Subcutaneous abdominal adipose tissue (tissue), 5 donors: ENCODE measurements around the gene MEF2B.
"Not testable (repeated sequence)": the region's sequence is repeated elsewhere in the genome, so short reads cannot be mapped to it uniquely, and the experiment has no call there.

Experiments used
- H3K27ac ChIP-seq: one replicate; pipeline ENCODE4 v1.7.0; 2013; ENCODE audit warnings: low read depth, mild to moderate bottlenecking, inconsistent platforms, low read length, moderate library complexity
- H3K27me3 ChIP-seq, 5 donors: one replicate each; pipeline ENCODE4 v1.7.0; 2013; ENCODE audit warnings: low read length in 5 of 5, inconsistent platforms in 1 of 5; ENCODE audit not compliant: control insufficient read depth in 5 of 5, insufficient read depth in 4 of 5
- H3K36me3 ChIP-seq, 5 donors: one replicate each; pipeline ENCODE4 v1.7.0; 2013; ENCODE audit warnings: low read length in 5 of 5; ENCODE audit not compliant: control insufficient read depth in 5 of 5, insufficient read depth in 5 of 5
- H3K4me1 ChIP-seq, 5 donors: one replicate each; pipeline ENCODE4 v1.7.0; 2013; ENCODE audit warnings: low read length in 5 of 5, mild to moderate bottlenecking in 3 of 5, moderate library complexity in 1 of 5; ENCODE audit not compliant: control insufficient read depth in 5 of 5, insufficient read depth in 5 of 5
- H3K4me3 ChIP-seq, 5 donors: one replicate each; pipeline ENCODE4 v1.7.0; 2013; ENCODE audit warnings: low read length in 5 of 5, low read depth in 1 of 5
- H3K9ac ChIP-seq, 5 donors: one replicate each; pipeline ENCODE4 v1.7.0; 2013; ENCODE audit warnings: low read length in 5 of 5, mild to moderate bottlenecking in 4 of 5, moderate library complexity in 3 of 5
- H3K9me3 ChIP-seq, 5 donors: one replicate each; pipeline ENCODE4 v1.7.0; 2013; ENCODE audit warnings: low read length in 5 of 5; ENCODE audit not compliant: control insufficient read depth in 5 of 5
- donor health status: healthy.
- donor health status: healthy.
- donor health status: healthy.
- donor health status: healthy.
- donor health status: healthy.

MEF2B gene

GRCh38 chr19:19105365-19106055, 64.6 kb downstream of the MEF2B start:
- H3K9me3 ChIP-seq, result no peaks in the 10 kb centered on the region
- H3K4me3 ChIP-seq, result peak overlapping the region; percentile 50 to 70 (median 59)
- peak overlapping the region in 1 of 5 donors; percentile 16 for H3K9ac ChIP-seq
- peaks cover 0 to 20% (median 11%) of the 10 kb centered on the region in 5 donors for H3K4me1 ChIP-seq
- no peak overlapping the region for H3K27ac ChIP-seq
- H3K27me3 ChIP-seq, result no peaks in the 10 kb centered on the region
- peaks cover 0 to 22% (median 14%) of the 10 kb centered on the region in 5 donors for H3K36me3 ChIP-seq

GRCh38 chr19:19103167-19103566, 66.9 kb downstream of the MEF2B start:
- H3K9me3 ChIP-seq, result no peaks in the 10 kb centered on the region
- peaks cover 0 to 24% (median 19%) of the 10 kb centered on the region in 5 donors for H3K4me1 ChIP-seq
- H3K4me3 ChIP-seq, result no peak overlapping the region
- peaks cover 0 to 23% (median 18%) of the 10 kb centered on the region in 5 donors for H3K36me3 ChIP-seq
- H3K27me3 ChIP-seq, result no peaks in the 10 kb centered on the region
- no peak overlapping the region for H3K9ac ChIP-seq
- H3K27ac ChIP-seq, result no peak overlapping the region

GRCh38 chr19:19102566-19102965, 67.5 kb downstream of the MEF2B start:
- H3K27ac ChIP-seq, H3K4me3 ChIP-seq, H3K9me3 ChIP-seq, H3K9ac ChIP-seq, H3K27me3 ChIP-seq: not testable (repeated sequence)
- Histone ChIP-seq H3K4me1 (peaks cover 0 to 24% (median 19%) of the 10 kb centered on the region in 5 donors), H3K36me3 (peaks cover 0 to 23% (median 19%) of the 10 kb centered on the region in 5 donors)

GRCh38 chr19:19101540-19101939, 68.5 kb downstream of the MEF2B start:
- H3K27ac ChIP-seq, result no peak overlapping the region
- H3K9me3 ChIP-seq, result no peaks in the 10 kb centered on the region
- H3K4me3 ChIP-seq, result no peak overlapping the region
- H3K9ac ChIP-seq, result no peak overlapping the region
- H3K4me1 ChIP-seq, result peaks cover 0 to 24% (median 19%) of the 10 kb centered on the region in 5 donors
- H3K36me3 ChIP-seq, result peaks cover 0 to 33% (median 25%) of the 10 kb centered on the region in 5 donors
- no peaks in the 10 kb centered on the region for H3K27me3 ChIP-seq

- Histone ChIP-seq H3K36me3 (peaks cover 0 to 38% (median 25%) of the 10 kb centered on the region in 5 donors), H3K27me3 (no peaks in the 10 kb centered on the region), H3K4me3 (no peak overlapping the region), H3K4me1 (peaks cover 0 to 13% (median 12%) of the 10 kb centered on the region in 5 donors), H3K9me3 (no peaks in the 10 kb centered on the region), H3K27ac (peak overlapping the region; percentile 16), H3K9ac (no peak overlapping the region)
Observed at GRCh38 chr19:19098703-19099632, 71.1 kb downstream of the MEF2B start.

- Histone ChIP-seq H3K27ac (no peak overlapping the region), H3K27me3 (no peaks in the 10 kb centered on the region), H3K4me3 (no peak overlapping the region), H3K9me3 (no peaks in the 10 kb centered on the region), H3K9ac (no peak overlapping the region), H3K36me3 (peaks cover 0 to 38% (median 25%) of the 10 kb centered on the region in 5 donors), H3K4me1 (peaks cover 0 to 13% (median 12%) of the 10 kb centered on the region in 5 donors)
Observed at GRCh38 chr19:19098084-19098702, 71.9 kb downstream of the MEF2B start.

- no peaks in the 10 kb centered on the region for H3K27me3 ChIP-seq
- H3K9ac ChIP-seq, result no peak overlapping the region
- H3K4me1 ChIP-seq, result peaks cover 0 to 13% (median 12%) of the 10 kb centered on the region in 5 donors
- no peak overlapping the region for H3K4me3 ChIP-seq
- no peak overlapping the region for H3K27ac ChIP-seq
- peaks cover 0 to 39% (median 25%) of the 10 kb centered on the region in 5 donors for H3K36me3 ChIP-seq
- H3K9me3 ChIP-seq, result no peaks in the 10 kb centered on the region
Observed at GRCh38 chr19:19096641-19097627, 73.1 kb downstream of the MEF2B start.

GRCh38 chr19:19095691-19096090, 74.4 kb downstream of the MEF2B start:
- Histone ChIP-seq H3K27me3 (no peaks in the 10 kb centered on the region), H3K9ac (no peak overlapping the region), H3K27ac (no peak overlapping the region), H3K4me3 (no peak overlapping the region), H3K36me3 (peaks cover 0 to 32% (median 16%) of the 10 kb centered on the region in 5 donors), H3K4me1 (peaks cover 0 to 13% (median 12%) of the 10 kb centered on the region in 5 donors), H3K9me3 (no peaks in the 10 kb centered on the region)
